ENCODE results near the gene SORBS1. TPM values are rescaled to one million over a fixed set of nuclear protein-coding genes. Genes with fewer than 3 reads are reported as not detected.

The SORBS1 gene
- total and polyA plus RNA-seq, 2 experiments from 2014 or later = 17.0 to 40.2 TPM

GRCh38 chr10:95279042-95279820 lies 281.9 kb downstream of the SORBS1 start:
- no peak for DNase-seq (ENCODE audit: low spot score)
- Histone ChIP-seq H3K27me3 (no peaks in the 10 kb centered on the region), H3K9me3 (ENCODE audit: low read depth) (no peaks in the 10 kb centered on the region), H3K79me2 (peaks cover 90% of the 10 kb centered on the region), H3K9me2 (replicated peaks; ENCODE audit: insufficient read depth) (no peaks in the 10 kb centered on the region), H3K36me3 (replicated peaks; ENCODE audit: insufficient read depth, low read depth) (no peaks in the 10 kb centered on the region), H4K20me1 (ENCODE audit: insufficient read depth, poor library complexity, severe bottlenecking) (no peaks in the 10 kb centered on the region), H2AFZ (no peak overlapping the region), H3K4me3 (no peak overlapping the region), H3K4me1 (ENCODE audit: insufficient read depth) (peaks cover 53% of the 10 kb centered on the region), H3K4me2 (no peak overlapping the region), H3K27ac (peak overlapping the region; percentile 81)
- 56% methylated on average over 4 of the region's 4 CpGs for WGBS (ENCODE audit: low lambda C conversion rate, missing lambda C conversion rate)
- TF ChIP-seq EZH2 (IDR thresholded peaks at IDR 0.05; ENCODE audit: borderline replicate concordance) (no peak), CTCF (IDR thresholded peaks at IDR 0.05; ENCODE audit: poor library complexity) (no peak), EZH2phosphoT487 (IDR thresholded peaks at IDR 0.05; ENCODE audit: low read depth, severe bottlenecking, unreplicated experiment) (no peak)

GRCh38 chr10:95278061-95278988 lies 282.8 kb downstream of the SORBS1 start:
- Histone ChIP-seq H2AFZ (no peak overlapping the region), H3K27ac (peak overlapping the region; percentile 24), H3K4me2 (no peak overlapping the region), H3K36me3 (replicated peaks; ENCODE audit: insufficient read depth, low read depth) (no peaks in the 10 kb centered on the region), H3K9me2 (replicated peaks; ENCODE audit: insufficient read depth) (no peaks in the 10 kb centered on the region), H4K20me1 (ENCODE audit: insufficient read depth, poor library complexity, severe bottlenecking) (no peaks in the 10 kb centered on the region), H3K27me3 (no peaks in the 10 kb centered on the region), H3K4me1 (ENCODE audit: insufficient read depth) (peaks cover 59% of the 10 kb centered on the region), H3K9me3 (ENCODE audit: low read depth) (no peaks in the 10 kb centered on the region), H3K4me3 (no peak overlapping the region), H3K79me2 (peaks cover 85% of the 10 kb centered on the region)
- TF ChIP-seq EZH2phosphoT487 (IDR thresholded peaks at IDR 0.05; ENCODE audit: low read depth, severe bottlenecking, unreplicated experiment) (no peak), EZH2 (IDR thresholded peaks at IDR 0.05; ENCODE audit: borderline replicate concordance) (no peak), CTCF (IDR thresholded peaks at IDR 0.05; ENCODE audit: poor library complexity) (no peak)
- WGBS (ENCODE audit: low lambda C conversion rate, missing lambda C conversion rate) = 82% methylated on average over 6 of the region's 6 CpGs
- no peak for DNase-seq (ENCODE audit: low spot score)

GRCh38 chr10:95277614-95278013 lies 283.6 kb downstream of the SORBS1 start:
- H3K36me3 ChIP-seq (replicated peaks; ENCODE audit: insufficient read depth, low read depth) = no peaks in the 10 kb centered on the region
- WGBS (ENCODE audit: low lambda C conversion rate, missing lambda C conversion rate) = 88% methylated on average over 3 of the region's 3 CpGs
- no peak overlapping the region for H3K4me3 ChIP-seq
- DNase-seq (ENCODE audit: low spot score) = no peak
- H3K27ac ChIP-seq = peak overlapping the region; percentile 24
- no peak overlapping the region for H2AFZ ChIP-seq
- H4K20me1 ChIP-seq (ENCODE audit: insufficient read depth, poor library complexity, severe bottlenecking) = no peaks in the 10 kb centered on the region
- H3K4me2 ChIP-seq = no peak overlapping the region
- H3K9me2 ChIP-seq (replicated peaks; ENCODE audit: insufficient read depth) = no peaks in the 10 kb centered on the region
- H3K27me3 ChIP-seq = no peaks in the 10 kb centered on the region
- H3K4me1 ChIP-seq (ENCODE audit: insufficient read depth) = peaks cover 63% of the 10 kb centered on the region
- TF ChIP-seq CTCF (IDR thresholded peaks at IDR 0.05; ENCODE audit: poor library complexity) (no peak), EZH2 (IDR thresholded peaks at IDR 0.05; ENCODE audit: borderline replicate concordance) (no peak), EZH2phosphoT487 (IDR thresholded peaks at IDR 0.05; ENCODE audit: low read depth, severe bottlenecking, unreplicated experiment) (no peak)
- no peaks in the 10 kb centered on the region for H3K9me3 ChIP-seq (ENCODE audit: low read depth)
- H3K79me2 ChIP-seq = peaks cover 84% of the 10 kb centered on the region

Data from hepatocyte (in vitro differentiated cells).